ENCODE results near the gene ZNF467.

DNA sequence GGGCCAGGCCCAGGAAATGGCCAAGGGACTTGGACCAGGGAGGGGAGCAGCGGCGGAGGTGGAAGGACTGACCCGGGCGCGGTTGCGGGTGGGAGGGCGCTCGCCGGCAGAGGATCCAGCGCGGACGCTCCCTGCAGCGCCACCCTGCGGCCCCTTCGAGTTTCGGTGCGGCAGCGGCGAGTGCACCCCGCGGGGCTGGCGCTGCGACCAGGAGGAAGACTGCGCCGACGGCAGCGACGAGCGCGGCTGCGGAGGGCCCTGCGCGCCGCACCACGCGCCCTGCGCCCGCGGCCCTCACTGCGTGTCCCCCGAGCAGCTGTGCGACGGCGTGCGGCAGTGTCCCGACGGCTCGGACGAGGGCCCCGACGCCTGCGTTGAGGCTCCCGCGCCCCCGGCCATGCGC, 16.8 kb upstream of the ZNF467 start:
- no peak for TF ChIP-seq ZNF8 (CRISPR knock-in tag; IDR thresholded peaks at IDR 0.05)
- TF ChIP-seq, protein P1, sequence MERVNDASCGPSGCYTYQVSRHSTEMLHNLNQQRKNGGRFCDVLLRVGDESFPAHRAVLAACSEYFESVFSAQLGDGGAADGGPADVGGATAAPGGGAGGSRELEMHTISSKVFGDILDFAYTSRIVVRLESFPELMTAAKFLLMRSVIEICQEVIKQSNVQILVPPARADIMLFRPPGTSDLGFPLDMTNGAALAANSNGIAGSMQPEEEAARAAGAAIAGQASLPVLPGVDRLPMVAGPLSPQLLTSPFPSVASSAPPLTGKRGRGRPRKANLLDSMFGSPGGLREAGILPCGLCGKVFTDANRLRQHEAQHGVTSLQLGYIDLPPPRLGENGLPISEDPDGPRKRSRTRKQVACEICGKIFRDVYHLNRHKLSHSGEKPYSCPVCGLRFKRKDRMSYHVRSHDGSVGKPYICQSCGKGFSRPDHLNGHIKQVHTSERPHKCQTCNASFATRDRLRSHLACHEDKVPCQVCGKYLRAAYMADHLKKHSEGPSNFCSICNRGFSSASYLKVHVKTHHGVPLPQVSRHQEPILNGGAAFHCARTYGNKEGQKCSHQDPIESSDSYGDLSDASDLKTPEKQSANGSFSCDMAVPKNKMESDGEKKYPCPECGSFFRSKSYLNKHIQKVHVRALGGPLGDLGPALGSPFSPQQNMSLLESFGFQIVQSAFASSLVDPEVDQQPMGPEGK (CRISPR knock-in tag; IDR thresholded peaks at IDR 0.05; ENCODE audit: borderline replicate concordance) = no peak
- no peak for TF ChIP-seq BACH2 (CRISPR knock-in tag; IDR thresholded peaks at IDR 0.05; ENCODE audit: borderline replicate concordance)
- TF ChIP-seq ZNF565 (CRISPR knock-in tag; conservative IDR thresholded peaks at IDR 0.05; ENCODE audit: low read depth) = no peak
- TF ChIP-seq ZFP30 (CRISPR knock-in tag; IDR thresholded peaks at IDR 0.05) = no peak

Measured in SK-N-SH treated with all-trans-retinoic acid at 6 μM for 48 hours (cell line).